ENCODE measurements around the gene PLIN1. TPM values are rescaled to one million over a fixed set of nuclear protein-coding genes. Genes with fewer than 3 reads are reported as not detected.

PLIN1 gene
- total RNA-seq, 1 experiment from 2014 or later: 0.09 TPM

- no peak overlapping the region for H3K4me3 Mint-ChIP-seq
- no peak overlapping the region for H2AK5ac ChIP-seq (ENCODE audit: insufficient read length, low read length)
- H4K20me1 ChIP-seq (ENCODE audit: control insufficient read depth, insufficient read depth, insufficient read length): no peaks in the 10 kb centered on the region
- no peak overlapping the region for H3K9ac ChIP-seq (ENCODE audit: extremely low read depth, insufficient read length, low read length)
- no peak for DNase-seq
- no peak overlapping the region for H2BK15ac ChIP-seq (ENCODE audit: low read depth, low read length)
- no peak overlapping the region for H3K56ac ChIP-seq (ENCODE audit: insufficient read length, low read depth, low read length)
- no peak overlapping the region for H2BK120ac ChIP-seq (ENCODE audit: low read depth, low read length, poor library complexity, severe bottlenecking)
- H2BK20ac ChIP-seq (ENCODE audit: low read depth, low read length, poor library complexity, severe bottlenecking): no peak overlapping the region
- no peak overlapping the region for H2BK12ac ChIP-seq (ENCODE audit: insufficient read length, low read depth, low read length)
- H3K36me3 Mint-ChIP-seq (ENCODE audit: insufficient read depth in 1 of 3, low read depth in 3 of 3): peaks cover 80 to 97% (median 96%) of the 10 kb centered on the region in 3 experiments
- H2AFZ ChIP-seq (ENCODE audit: low read length): no peak overlapping the region
- no peak overlapping the region for H3T11ph ChIP-seq (ENCODE audit: low read length)
- H3K4me2 ChIP-seq (ENCODE audit: insufficient read depth, insufficient read length, low read length): no peak overlapping the region
- no peaks in the 10 kb centered on the region for H3K27me3 ChIP-seq (ENCODE audit: insufficient read depth, low read length)
- H3K79me2 ChIP-seq (ENCODE audit: insufficient read depth, low read length): no peaks in the 10 kb centered on the region
- WGBS (ENCODE audit: extremely low coverage, insufficient read length, low lambda C conversion rate): no CpG with 5 or more reads among the region's 30 CpGs
- H3K4ac ChIP-seq (ENCODE audit: low read depth, low read length): no peak overlapping the region
- no peak overlapping the region for H3K18ac ChIP-seq (ENCODE audit: insufficient read length, low read depth, low read length)
- H2BK5ac ChIP-seq (ENCODE audit: insufficient read length, low read length): no peak overlapping the region
- H3K14ac ChIP-seq (ENCODE audit: insufficient read depth, low read length): no peak overlapping the region
- peaks cover 15 to 26% of the 10 kb centered on the region in 2 experiments for H3K9me3 Mint-ChIP-seq
- H3K9me3 ChIP-seq (ENCODE audit: control insufficient read depth, low read depth, low read length): no peaks in the 10 kb centered on the region
- peaks cover 5% of the 10 kb centered on the region for H3K27me3 Mint-ChIP-seq (ENCODE audit: low read depth)
- no peak overlapping the region for H4K5ac ChIP-seq (ENCODE audit: insufficient read length, low read depth, low read length)
- no peak for TF ChIP-seq CTCF (conservative IDR thresholded peaks at IDR 0.05)
- H3K27ac ChIP-seq (ENCODE audit: insufficient read length, low read depth, low read length): no peak overlapping the region
- H3K4me1 Mint-ChIP-seq: peaks cover 0 to 4% of the 10 kb centered on the region in 2 experiments; a peak in 1 of 4 replicates
- H3K27ac Mint-ChIP-seq: peak overlapping the region in 2 of 3 experiments; percentile 44 to 55; a peak in 4 of 7 replicates
- H3K23me2 ChIP-seq (ENCODE audit: insufficient read length, low read depth, low read length, poor library complexity, severe bottlenecking): no peaks in the 10 kb centered on the region
- H4K91ac ChIP-seq (ENCODE audit: insufficient read length, low read depth, low read length): no peak overlapping the region
- no peaks in the 10 kb centered on the region; the same call in 1 of the 2 replicates for H3K4me1 ChIP-seq (ENCODE audit: insufficient read depth, low read length)
- H4K8ac ChIP-seq (replicated peaks; ENCODE audit: insufficient read length, low read depth, low read length): no peak overlapping the region
- H3K79me1 ChIP-seq (ENCODE audit: insufficient read depth, low read depth, low read length, poor library complexity, severe bottlenecking): no peaks in the 10 kb centered on the region
- H3K23ac ChIP-seq (ENCODE audit: insufficient read length, low read depth, low read length): no peak overlapping the region
These were observed 50.1 kb downstream of the PLIN1 start for GRCh38 chr15:89628806-89629715.
